Astrocyte (in vitro differentiated cells and primary cell): ENCODE results near the gene SLC9A5. TPM values are rescaled to one million over a fixed set of nuclear protein-coding genes. Genes with fewer than 3 reads are reported as not detected.

ENCODE experiments used
- DNase-seq: peaks from one replicate; pipeline ENCODE4 v3.0.0-alpha.2; 2010; ENCODE audit warnings: low read depth
- FAIRE-seq: peaks from 2 replicates; lab custom pipeline; 2011; peaks lifted over from hg19 to GRCh38; lab: Jason Lieb, UNC
- H2AFZ ChIP-seq: 2 replicates; pipeline ENCODE4 v1.6.0; 2012; ENCODE audit warnings: low read depth, low read length, inconsistent platforms
- H3K27ac ChIP-seq: 2 replicates; pipeline ENCODE4 v1.5.1; 2011; ENCODE audit warnings: low read depth, low read length, inconsistent platforms
- H3K27me3 ChIP-seq: 2 replicates; pipeline ENCODE4 v1.6.0; 2011; ENCODE audit warnings: low read length, inconsistent platforms; ENCODE audit not compliant: insufficient read depth
- H3K36me3 ChIP-seq: 2 replicates; pipeline ENCODE4 v1.5.1; 2011; ENCODE audit warnings: low read length, inconsistent platforms; ENCODE audit not compliant: insufficient read depth
- H3K4me1 ChIP-seq: 2 replicates; pipeline ENCODE4 v1.5.1; 2011; ENCODE audit warnings: low read length, inconsistent platforms; ENCODE audit not compliant: insufficient read depth
- H3K4me2 ChIP-seq: 2 replicates; pipeline ENCODE4 v1.6.0; 2012; ENCODE audit warnings: low read length, inconsistent platforms
- H3K4me3 ChIP-seq: 2 replicates; pipeline ENCODE4 v1.5.1; 2011; ENCODE audit warnings: low read depth, mild to moderate bottlenecking, low read length, inconsistent platforms; ENCODE audit not compliant: insufficient read depth
- H3K79me2 ChIP-seq: 2 replicates; pipeline ENCODE4 v1.6.0; 2012; ENCODE audit warnings: mild to moderate bottlenecking, low read length, inconsistent platforms; ENCODE audit not compliant: insufficient read depth
- H3K9ac ChIP-seq: 2 replicates; pipeline ENCODE4 v1.6.0; 2012; ENCODE audit warnings: mild to moderate bottlenecking, low read length, inconsistent platforms
- H3K9me3 ChIP-seq: 2 replicates; pipeline ENCODE4 v1.5.1; 2012; ENCODE audit warnings: low read depth, mild to moderate bottlenecking, low read length, inconsistent platforms; ENCODE audit not compliant: insufficient read depth
- H4K20me1 ChIP-seq: 2 replicates; pipeline ENCODE4 v1.6.0; 2012; ENCODE audit warnings: low read length, inconsistent platforms; ENCODE audit not compliant: insufficient read depth
- H3K27ac Mint-ChIP-seq: one replicate; pipeline ENCODE4 v1.8.0; 2021; ENCODE audit warnings: mild to moderate bottlenecking, mixed read lengths; ENCODE audit not compliant: unreplicated experiment
- H3K27me3 Mint-ChIP-seq: one replicate; pipeline ENCODE4 v1.8.0; 2021; ENCODE audit warnings: low read depth, mixed read lengths; ENCODE audit not compliant: unreplicated experiment
- H3K36me3 Mint-ChIP-seq: one replicate; pipeline ENCODE4 v1.8.0; 2021; ENCODE audit warnings: low read depth, mixed read lengths; ENCODE audit not compliant: unreplicated experiment
- H3K4me1 Mint-ChIP-seq: one replicate; pipeline ENCODE4 v1.8.0; 2021; ENCODE audit warnings: low read depth, mixed read lengths; ENCODE audit not compliant: unreplicated experiment
- H3K4me3 Mint-ChIP-seq: one replicate; pipeline ENCODE4 v1.8.0; 2021; ENCODE audit warnings: mild to moderate bottlenecking, moderate library complexity, mixed read lengths; ENCODE audit not compliant: unreplicated experiment
- H3K9me3 Mint-ChIP-seq: one replicate; pipeline ENCODE4 v1.8.0; 2021; ENCODE audit warnings: mild to moderate bottlenecking, mixed read lengths; ENCODE audit not compliant: unreplicated experiment
- CTCF ChIP-seq: IDR thresholded peaks from 2 replicates; pipeline ENCODE4 v1.5.1; 2011; ENCODE audit warnings: low read depth, mild to moderate bottlenecking, inconsistent platforms, low read length, moderate library complexity; ENCODE audit not compliant: insufficient read depth
- EZH2 ChIP-seq: IDR thresholded peaks from 2 replicates; pipeline ENCODE4 v1.6.1; 2012; ENCODE audit warnings: mild to moderate bottlenecking, low read length, inconsistent platforms; ENCODE audit not compliant: insufficient read depth
- total RNA-seq: library from RNA; stranded (reverse); gene quantifications from 2 replicates; pipeline ENCODE4 v1.2.1, GENCODE V29; 2021

Gene SLC9A5
- total RNA-seq, 1 donor from 2014 or later = 2.5 TPM

GRCh38 chr16:67302076-67302475 lies 53.3 kb downstream of the SLC9A5 start:
- peaks cover 31% of the 10 kb centered on the region for H3K27me3 Mint-ChIP-seq
- TF ChIP-seq CTCF (no peak), EZH2 (no peak)
- H3K36me3 Mint-ChIP-seq = peaks cover 4% of the 10 kb centered on the region
- Histone ChIP-seq H3K27me3 (no peaks in the 10 kb centered on the region), H3K4me3 (no peak overlapping the region), H3K4me2 (no peak overlapping the region), H4K20me1 (no peaks in the 10 kb centered on the region), H3K36me3 (no peaks in the 10 kb centered on the region), H3K9ac (no peak overlapping the region), H3K9me3 (peaks cover 9% of the 10 kb centered on the region), H3K79me2 (no peaks in the 10 kb centered on the region), H3K27ac (no peak overlapping the region), H2AFZ (no peak overlapping the region), H3K4me1 (peaks cover 1% of the 10 kb centered on the region)
- FAIRE-seq (no peak), DNase-seq (no peak)
- no peak overlapping the region for H3K27ac Mint-ChIP-seq
- H3K9me3 Mint-ChIP-seq = peaks cover 8% of the 10 kb centered on the region
- H3K4me1 Mint-ChIP-seq = peaks cover 6% of the 10 kb centered on the region
- H3K4me3 Mint-ChIP-seq = no peak overlapping the region

GRCh38 chr16:67302970-67303369 lies 54.2 kb downstream of the SLC9A5 start:
- Histone ChIP-seq H2AFZ (no peak overlapping the region), H3K27ac (no peak overlapping the region), H3K36me3 (no peaks in the 10 kb centered on the region), H3K4me3 (no peak overlapping the region), H3K4me1 (no peaks in the 10 kb centered on the region), H3K9ac (no peak overlapping the region), H3K79me2 (no peaks in the 10 kb centered on the region), H3K27me3 (no peaks in the 10 kb centered on the region), H4K20me1 (no peaks in the 10 kb centered on the region), H3K4me2 (no peak overlapping the region), H3K9me3 (peaks cover 9% of the 10 kb centered on the region)
- Mint-ChIP-seq H3K36me3 (peaks cover 4% of the 10 kb centered on the region), H3K4me3 (no peak overlapping the region), H3K27ac (no peak overlapping the region), H3K9me3 (peaks cover 8% of the 10 kb centered on the region), H3K27me3 (peaks cover 31% of the 10 kb centered on the region), H3K4me1 (peaks cover 6% of the 10 kb centered on the region)
- no peak for FAIRE-seq
- TF ChIP-seq EZH2 = no peak
- no peak for TF ChIP-seq CTCF
- DNase-seq = no peak

- no peak for FAIRE-seq
- peaks cover 4% of the 10 kb centered on the region for H3K36me3 Mint-ChIP-seq
- TF ChIP-seq CTCF (no peak), EZH2 (no peak)
- H2AFZ ChIP-seq = no peak overlapping the region
- peaks cover 6% of the 10 kb centered on the region for H3K4me1 Mint-ChIP-seq
- H3K4me3 ChIP-seq = no peak overlapping the region
- H3K4me1 ChIP-seq = no peaks in the 10 kb centered on the region
- peaks cover 9% of the 10 kb centered on the region for H3K9me3 ChIP-seq
- H3K9me3 Mint-ChIP-seq = peaks cover 8% of the 10 kb centered on the region
- H3K79me2 ChIP-seq = no peaks in the 10 kb centered on the region
- H3K4me3 Mint-ChIP-seq = no peak overlapping the region
- no peak overlapping the region for H3K9ac ChIP-seq
- H3K27ac ChIP-seq = no peak overlapping the region
- no peaks in the 10 kb centered on the region for H3K36me3 ChIP-seq
- no peak for DNase-seq
- no peak overlapping the region for H3K4me2 ChIP-seq
- H3K27me3 Mint-ChIP-seq = peaks cover 29% of the 10 kb centered on the region
- peak overlapping the region; percentile 28 for H3K27ac Mint-ChIP-seq
- no peaks in the 10 kb centered on the region for H4K20me1 ChIP-seq
- H3K27me3 ChIP-seq = no peaks in the 10 kb centered on the region
Observed at GRCh38 chr16:67304020-67304419, 55.2 kb downstream of the SLC9A5 start.
